ENCODE measurements around the gene EFHC1.
"Not testable (repeated sequence)": the region's sequence is repeated elsewhere in the genome, so short reads cannot be mapped to it uniquely, and the experiment has no call there.

Gene EFHC1

DNA sequence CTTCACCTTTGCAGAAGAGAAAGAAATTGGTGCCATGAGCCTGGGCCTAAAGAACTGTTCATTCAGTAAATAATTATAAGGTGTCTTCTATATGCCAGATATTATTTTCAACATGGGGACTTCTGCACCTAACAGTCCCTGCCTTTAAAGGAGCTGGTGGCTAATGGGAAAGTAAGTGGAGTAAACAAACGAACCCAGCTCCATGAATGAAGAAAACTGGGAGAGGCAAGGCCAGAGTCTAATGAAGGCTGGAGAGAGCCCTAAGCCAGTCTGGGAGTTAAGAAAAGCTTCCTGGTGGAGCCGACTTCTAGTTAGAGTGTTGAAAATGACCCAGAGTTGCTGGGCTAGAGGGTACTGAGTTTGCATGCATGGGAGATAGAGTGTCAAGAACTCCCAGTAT is 24.2 kb upstream of the EFHC1 start:
- no peak for DNase-seq (ENCODE audit: low read depth, low spot score)

DNA sequence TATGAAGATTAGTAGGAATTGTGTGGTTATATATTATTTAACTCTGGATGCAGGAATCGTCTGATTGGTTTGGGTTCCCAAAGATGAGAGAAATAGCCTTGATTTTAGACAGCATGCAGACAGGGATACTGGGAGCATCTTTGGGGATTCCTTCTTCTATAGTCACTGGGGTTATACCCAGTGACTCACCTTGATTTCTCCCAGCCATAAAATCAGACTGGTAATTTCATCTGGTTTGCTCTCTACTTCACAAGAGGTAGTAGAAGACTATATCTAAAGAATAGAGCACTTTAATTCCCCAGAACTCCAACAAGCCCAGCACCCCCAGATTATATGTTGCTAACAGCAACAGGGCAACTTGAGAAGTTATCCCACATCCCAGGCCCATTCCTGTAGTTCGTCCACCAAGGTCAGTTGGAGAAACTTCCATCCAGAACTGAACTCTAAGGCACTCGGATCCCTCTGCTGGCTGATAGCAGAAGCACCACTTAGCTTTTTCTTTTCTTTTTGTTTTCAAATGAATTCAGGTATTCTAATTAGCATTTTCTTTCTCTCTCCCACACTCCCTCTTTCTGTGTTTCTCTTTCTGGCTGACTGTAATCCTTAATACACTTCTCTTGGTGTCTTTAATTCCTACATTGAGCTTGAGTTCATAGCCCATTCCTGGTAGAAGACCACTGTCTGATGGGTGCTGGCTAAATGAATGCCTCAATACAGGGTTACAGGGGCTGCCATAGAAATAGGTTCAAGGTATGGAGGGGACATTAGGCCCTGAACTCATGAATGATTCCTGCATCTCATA is 20.4 kb upstream of the EFHC1 start:
- DNase-seq (ENCODE audit: low read depth, low spot score) = no peak

DNA sequence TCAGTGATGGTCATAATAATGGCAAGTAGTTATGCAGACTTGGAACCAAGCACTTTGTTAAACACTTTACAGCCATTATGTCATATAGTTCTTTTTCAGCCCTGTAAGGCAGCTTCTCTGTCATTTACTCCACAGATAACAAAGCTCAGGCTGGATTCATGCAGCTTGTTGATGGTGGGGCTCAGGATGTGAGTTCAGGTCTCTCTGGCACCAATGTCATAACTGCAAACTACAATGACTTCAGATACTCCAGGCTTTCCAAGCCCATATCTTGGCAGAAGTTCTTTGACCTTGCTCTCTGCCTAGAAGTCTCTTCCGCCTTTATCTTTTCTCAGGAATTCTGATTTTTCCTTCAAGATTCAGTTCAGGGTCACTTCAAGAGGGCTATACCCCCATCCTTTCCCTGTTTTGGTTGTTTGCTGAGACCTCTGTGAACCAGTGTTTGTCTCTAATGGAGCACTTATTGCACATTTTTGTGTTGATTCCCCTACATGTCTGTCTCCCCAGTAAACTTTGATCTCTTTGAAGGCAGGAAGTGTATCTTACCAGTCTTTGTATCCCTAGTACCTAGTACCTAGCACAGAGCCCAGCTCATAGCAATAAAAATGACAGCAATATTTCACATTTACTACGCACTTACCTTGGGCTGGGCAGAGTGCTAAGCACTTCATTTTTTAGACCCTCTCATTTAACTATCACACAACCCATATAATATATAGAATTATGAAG is 19.7 kb upstream of the EFHC1 start:
- DNase-seq (ENCODE audit: low read depth, low spot score) = no peak

DNA sequence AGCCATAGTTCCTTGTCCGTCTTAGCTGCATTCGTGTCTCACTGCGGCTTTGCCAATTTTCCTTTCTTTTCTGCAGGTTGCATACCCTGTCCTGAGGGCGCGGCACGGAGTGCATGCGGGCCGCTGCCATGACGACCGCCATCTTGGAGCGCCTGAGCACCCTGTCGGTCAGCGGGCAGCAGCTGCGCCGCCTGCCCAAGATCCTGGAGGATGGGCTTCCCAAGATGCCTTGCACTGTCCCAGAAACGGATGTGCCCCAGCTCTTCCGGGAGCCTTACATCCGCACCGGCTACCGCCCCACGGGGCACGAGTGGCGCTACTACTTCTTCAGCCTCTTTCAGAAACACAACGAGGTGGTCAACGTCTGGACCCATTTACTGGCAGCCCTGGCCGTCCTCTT is 17.1 kb upstream of the EFHC1 start:
- DNase-seq (ENCODE audit: low read depth, low spot score) = no peak

DNA sequence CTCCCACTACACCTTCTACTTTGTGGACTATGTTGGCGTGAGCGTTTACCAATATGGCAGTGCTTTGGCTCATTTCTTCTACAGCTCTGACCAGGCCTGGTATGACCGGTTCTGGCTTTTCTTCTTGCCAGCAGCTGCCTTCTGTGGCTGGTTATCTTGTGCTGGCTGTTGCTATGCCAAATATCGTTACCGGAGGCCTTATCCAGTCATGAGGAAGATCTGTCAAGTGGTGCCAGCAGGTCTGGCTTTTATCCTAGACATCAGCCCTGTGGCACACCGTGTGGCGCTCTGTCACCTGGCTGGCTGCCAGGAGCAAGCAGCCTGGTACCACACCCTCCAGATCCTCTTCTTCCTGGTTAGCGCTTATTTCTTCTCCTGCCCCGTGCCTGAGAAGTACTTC is 16.5 kb upstream of the EFHC1 start:
- no peak for DNase-seq (ENCODE audit: low read depth, low spot score)

DNA sequence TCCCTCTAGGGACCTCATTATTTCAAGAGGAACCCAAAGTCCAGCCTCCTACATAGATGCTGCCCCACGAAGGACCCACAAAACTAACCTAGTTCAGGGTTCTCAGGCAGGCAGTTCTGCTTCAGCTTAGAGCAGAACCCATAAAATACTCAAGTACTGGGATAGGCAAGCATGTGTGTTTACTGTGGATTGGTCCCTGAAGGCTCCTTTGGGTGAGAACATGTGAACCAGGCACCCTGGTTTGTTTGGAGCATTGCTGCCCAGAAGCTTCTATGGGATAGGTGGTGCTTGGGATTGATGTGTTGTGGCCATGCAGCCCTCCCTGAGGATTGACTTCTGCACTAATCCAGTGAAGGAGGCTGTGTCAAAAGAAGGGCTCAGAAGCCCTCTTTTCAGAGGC is 14.9 kb upstream of the EFHC1 start:
- DNase-seq (ENCODE audit: low read depth, low spot score) = no peak

DNA sequence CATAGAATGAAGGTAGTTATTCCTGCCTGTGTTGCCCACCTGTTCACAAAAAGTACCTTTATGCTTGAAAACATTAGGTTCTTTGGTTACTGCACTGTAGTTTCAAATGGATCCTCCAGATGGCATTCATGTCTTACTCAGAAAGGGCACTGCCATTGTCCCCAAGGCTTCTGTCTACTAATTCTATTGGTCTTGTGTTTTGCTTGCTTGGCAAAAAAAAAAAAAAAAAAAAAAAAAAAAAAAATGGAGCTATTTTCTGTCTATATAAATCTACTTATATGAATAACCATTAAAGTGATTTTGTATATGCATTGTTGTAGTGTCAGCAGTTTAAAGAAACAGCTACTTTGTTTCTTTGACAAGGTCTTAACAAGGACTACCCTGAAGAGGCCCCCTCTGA is 12.7 kb upstream of the EFHC1 start:
- DNase-seq (ENCODE audit: low read depth, low spot score) = no peak

DNA sequence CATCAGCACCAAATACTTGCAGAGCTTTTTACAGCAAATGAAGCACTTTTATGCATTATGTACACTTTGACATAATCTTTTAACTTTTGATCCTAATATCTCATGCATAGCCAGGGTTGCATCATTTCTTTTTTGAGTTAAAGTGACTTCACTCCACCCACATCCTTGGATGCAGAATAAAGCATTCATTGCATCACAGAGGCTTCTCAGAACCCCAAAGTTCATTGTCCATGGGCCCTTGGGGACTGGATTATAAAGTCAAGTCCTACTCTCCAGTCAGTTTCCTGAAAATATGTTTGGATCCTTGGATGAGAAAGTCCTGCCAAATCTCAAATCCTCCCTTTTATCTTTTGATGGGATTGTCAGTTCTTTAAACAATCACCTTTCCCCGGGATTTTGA is 10.6 kb upstream of the EFHC1 start:
- no peak for DNase-seq (ENCODE audit: low read depth, low spot score)

DNA sequence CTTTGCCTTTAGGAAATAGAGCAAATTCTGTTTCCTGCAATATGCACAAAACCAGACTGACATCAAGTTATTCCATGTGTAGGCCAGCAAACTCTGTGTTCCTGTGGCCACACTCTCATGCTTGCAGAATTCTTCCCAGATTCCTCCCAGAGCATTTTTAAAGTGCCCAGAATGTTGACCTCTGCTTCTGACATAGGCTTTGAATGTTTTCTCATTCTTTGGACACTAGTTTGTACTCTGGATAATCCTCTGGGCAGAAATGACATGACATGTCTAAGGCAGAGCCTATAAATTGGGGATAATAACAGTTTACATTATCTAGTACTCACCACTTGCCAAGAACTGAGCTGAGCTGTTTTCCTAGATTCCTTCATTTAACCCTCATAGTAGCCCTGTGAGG is 9.2 kb upstream of the EFHC1 start:
- no peak for DNase-seq (ENCODE audit: low read depth, low spot score)

DNA sequence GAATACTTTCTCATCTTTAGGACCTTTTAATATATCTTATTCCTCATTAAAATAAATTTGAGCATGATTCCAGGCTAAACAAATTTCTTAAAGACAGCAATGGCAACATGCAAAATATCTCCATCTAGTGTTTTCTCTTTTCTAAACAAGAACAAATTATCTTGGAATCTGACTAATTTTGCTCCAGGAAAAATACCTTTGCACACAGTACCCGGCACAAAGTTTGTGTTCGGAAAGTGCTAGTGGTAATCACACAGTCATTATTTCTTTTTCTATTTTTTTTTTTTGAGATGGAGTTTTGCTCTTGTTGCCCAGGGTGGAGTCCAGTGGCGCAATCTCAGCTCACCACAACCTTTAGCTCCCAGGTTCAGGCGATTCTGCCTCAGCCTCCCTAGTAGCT is 8.2 kb upstream of the EFHC1 start:
- no peak for DNase-seq (ENCODE audit: low read depth, low spot score)

DNA sequence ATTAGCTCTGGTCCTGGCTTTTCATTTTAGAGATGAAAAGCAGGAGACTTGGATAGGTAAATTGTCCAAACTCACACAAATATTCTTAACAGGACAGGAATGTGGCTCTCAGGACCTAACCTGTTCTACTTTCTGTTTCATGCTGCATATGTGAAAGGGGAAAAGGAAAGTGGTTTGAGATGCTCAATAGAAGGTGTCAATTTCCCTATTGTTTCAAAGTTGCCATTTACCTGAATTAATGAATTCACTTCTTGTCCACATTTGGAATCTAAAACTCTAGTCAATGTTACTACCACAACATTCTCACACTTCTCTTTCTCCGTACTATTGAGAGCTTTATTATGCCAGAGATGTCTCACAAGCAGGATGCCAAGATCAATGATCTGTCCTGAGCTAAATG is 4.8 kb upstream of the EFHC1 start:
- DNase-seq (ENCODE audit: low read depth, low spot score) = no peak

DNA sequence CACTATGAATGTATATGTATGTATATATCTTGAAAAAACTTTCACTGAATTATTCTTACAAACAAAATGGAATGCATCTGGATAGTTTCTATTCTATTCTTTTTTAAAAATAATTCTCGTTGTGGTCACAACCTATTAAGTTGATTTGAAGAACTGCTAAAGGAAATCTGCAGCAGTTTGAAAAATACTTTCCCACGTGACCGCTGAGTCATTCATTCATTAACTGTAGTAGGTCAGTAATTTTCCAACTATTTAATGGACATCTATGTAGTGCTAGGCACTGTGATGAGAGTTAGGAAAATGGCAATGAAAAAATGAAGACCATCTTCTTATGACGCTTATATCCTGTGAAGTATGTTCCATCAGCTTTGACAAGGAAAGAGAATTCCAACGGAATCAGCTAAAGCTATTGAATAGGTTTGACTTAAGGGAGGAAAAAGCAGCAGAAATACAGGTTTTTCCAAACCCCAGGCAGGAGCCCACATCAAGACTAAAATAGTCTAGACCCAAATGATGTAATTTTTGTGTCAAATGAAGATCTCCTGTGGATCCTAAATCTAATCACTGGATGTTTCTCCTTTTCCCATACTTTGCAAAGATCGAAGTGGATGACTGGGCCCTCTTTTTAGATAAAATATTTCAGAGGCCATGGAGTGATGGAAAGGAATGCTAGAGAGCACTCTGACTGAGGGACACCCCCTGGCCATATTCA is 4.1 kb upstream of the EFHC1 start:
- no peak for DNase-seq (ENCODE audit: low read depth, low spot score)

DNA sequence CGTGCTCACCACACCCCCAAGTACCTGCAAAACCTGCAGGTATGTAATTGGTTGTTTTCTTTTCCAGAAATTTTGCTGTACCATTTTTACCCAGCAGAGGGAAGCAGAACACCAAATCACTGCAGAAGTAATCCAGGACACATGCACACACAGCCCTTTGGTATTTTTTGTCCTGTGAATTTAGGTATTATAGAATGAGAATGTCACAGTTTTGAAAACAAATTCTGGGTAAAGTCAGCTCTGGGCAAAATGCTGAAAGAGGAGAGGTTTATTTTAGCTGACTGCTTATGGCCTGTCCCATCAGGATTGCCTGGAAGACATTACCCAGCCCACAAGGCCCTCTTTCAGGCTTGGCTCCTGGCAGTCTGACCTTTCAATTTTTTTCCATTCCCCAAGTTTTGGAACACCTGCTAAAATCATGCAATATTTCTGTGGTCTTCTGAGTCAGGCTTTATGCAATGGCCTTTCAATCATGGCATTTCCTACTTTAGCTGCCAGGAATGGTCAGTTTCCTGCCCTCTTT is 3.5 kb upstream of the EFHC1 start:
- no peak for DNase-seq (ENCODE audit: low read depth, low spot score)

DNA sequence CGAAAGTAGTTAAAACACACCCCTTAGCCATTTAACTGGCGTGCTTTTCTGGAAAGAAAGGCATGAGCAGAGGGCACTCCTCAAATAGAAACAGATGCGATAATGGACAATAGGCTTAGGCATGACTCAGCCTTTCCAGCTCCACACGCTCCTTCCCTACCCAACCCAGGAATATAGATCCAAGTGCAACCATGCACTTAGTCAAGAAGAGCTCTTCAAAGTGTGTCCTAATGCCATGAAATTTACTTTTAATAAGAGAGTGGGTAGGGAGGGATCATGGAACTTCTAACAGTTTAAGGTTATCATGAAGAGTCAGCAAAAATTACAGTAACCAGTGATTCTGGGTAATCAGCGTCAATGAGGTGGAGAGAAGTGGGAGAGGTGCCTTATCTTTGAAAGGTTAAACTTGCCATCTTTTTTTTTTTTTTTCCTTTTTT is 2.4 kb upstream of the EFHC1 start:
- DNase-seq (ENCODE audit: low read depth, low spot score) = no peak

DNA sequence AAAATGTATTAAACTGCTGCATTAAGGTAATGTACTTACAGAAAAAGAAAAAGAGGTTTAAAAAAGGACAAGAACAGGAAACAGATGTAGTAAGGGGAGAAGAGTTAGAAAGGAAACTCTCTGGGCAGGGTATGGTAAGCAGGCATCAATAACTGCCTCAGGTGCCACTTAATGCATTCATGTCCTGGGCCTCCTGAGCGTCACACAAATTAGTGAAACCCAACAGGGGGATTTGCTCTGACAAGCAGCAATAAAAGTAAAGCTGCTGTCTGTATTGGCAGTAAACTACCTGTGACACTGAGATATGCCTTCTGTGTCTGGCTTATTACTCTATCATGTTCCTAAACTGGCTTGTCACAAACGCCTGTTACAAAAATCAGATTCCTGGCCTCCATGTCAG is 1.5 kb upstream of the EFHC1 start:
- DNase-seq (ENCODE audit: low read depth, low spot score) = no peak

DNA sequence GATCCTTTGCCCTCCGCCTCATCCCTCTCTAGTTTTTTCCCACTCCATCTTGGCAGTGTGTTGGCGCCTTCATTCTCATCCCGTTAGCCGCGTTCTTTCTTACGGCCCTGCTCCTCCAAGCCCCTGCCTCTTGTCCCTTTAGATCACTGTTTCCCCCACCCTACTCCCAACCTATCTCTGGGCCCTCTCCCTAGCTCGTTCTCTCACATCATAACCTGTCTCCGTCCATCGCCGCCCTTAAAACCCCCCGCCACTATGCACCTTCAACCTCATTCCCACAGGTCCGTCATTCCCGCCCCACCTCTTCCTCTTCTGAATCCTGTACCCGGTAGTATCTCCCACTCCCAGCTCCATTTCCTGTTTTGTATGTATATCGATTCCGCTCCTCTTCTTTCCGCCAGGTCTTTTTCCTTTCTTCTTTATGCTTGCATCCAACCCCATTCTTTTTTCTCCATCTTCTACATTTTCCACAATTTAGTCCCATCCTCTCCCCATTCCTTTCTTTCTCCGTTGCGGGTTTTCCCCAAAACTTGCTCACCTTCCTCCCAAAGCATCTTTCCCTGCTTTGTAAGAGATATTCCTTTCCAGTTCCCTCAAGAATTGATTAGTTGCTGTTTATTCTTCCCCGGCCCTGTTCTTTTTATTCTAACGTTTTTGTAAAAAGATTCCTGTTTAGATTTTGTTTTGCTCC is 671 bp downstream of the EFHC1 start:
- no peak for DNase-seq (ENCODE audit: low read depth, low spot score)

DNA sequence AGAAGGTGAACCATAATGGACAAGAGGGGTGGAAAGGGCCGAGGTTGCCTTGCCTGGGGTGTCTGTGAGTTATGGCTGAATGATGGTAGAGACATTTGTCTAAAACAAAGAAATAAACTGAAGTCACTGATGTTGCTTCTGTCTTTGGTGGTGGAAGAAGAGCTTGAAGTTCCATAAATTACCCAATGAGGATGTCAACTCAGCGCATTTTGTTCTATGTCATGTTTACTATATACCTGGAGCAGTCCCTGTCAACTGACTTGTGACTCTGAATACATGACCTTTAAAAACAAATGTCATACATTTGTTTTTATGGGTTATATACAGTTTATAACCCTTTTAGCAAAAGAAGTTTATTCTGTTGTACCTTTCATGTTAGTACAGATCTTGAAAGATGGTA is 2.0 kb downstream of the EFHC1 start:
- DNase-seq (ENCODE audit: low read depth, low spot score) = no peak

DNA sequence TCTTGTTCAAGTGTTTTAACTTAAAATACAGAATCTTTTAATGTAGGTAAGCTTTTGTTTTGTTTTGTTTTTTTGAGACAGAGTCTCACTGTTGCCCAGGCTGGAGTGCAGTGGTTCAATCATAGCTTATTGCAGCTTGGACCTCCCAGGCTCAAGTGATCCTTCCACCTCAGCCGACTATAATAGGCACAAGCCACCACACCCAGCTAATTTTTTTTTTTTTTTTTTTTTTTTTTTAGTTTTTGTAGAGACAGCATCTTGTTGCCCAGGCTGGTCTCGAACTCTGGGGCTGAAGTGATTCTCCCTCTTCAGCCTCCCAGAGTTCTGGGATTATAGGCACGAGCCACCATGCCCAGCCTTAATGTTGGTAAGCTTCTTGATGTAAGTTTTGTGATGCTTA is 3.3 kb downstream of the EFHC1 start:
- no peak for DNase-seq (ENCODE audit: low read depth, low spot score)

DNA sequence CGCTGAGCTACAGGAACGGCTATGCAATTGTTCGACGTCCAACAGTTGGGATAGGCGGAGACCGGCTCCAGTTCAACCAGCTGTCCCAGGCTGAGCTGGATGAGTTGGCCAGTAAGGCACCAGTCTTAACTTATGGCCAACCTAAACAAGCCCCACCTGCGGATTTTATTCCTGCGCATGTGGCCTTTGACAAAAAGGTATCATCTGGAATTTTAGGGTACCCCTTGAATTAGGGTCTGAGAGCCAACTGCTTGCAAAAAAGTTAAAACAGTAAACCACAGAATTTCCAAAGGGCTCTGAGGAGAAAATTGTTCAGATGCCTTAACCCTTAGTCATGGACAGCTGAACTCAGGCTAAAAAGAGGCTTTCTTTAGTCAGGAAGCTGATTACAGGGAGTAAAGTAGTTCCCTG is 3.8 kb downstream of the EFHC1 start:
- no peak for DNase-seq (ENCODE audit: low read depth, low spot score)

DNA sequence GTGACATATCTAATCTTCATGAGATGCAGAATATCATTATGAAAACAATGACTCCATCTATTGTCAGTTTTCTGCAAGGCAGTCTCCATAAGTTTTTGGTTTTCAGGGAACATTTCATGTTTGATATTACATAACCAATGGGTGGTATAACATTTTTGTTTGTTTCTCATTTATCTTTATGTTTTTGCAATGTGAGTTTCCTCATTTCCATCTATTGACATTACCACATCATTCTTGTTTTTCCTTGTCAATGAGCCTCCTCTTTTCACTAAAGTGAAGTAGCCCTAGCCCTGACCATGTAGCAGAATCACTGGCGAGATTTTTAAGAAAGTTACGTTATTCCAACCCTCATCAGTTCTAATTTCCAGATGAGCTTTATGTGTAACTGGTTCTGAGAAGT is 4.4 kb downstream of the EFHC1 start:
- no peak for DNase-seq (ENCODE audit: low read depth, low spot score)

DNA sequence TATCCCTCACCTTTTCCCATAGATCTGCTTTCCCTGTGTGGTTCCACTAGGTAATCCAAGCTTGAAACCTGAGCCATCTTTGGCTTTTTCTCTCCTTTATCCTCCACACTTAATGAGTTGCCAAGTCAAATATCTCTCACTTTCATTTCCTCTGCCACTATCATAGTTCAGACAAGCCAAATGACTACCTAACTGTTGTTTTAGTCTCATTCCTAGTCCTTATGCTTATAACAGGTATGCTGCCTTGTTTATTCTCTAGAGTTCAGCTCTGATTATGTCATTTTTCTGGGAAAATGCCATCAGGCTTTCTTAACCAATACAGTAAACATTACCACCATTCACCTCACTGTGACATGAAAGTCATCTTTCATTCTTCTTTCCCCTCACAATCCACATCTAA is 6.5 kb downstream of the EFHC1 start:
- DNase-seq (ENCODE audit: low read depth, low spot score) = no peak

DNA sequence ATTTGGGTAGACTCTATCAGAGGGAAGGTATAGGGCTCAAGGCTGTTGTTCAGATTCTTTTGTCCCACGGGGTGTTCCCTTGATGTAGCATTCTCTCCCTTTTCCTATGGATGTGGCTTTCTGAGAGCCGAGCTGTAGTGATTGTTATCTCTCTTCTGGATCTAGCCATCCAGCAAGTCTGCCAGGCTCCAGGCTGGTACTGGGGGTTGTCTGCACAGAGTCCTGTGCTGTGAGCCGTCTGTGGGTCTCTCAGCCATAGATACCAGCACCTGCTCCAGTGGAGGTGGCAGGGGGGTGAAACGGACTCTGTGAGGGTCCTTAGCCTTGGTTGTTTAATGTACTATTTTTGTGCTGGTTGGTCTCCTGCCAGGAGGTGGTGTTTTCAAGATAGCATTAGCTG is 13.2 kb downstream of the EFHC1 start:
- DNase-seq (ENCODE audit: low read depth, low spot score) = not testable (repeated sequence)

All from brain pericyte (primary cell).